Islet of Langerhans (tissue), 1 donor: ENCODE data around the gene CLC.
"Not testable (repeated sequence)": the region's sequence is repeated elsewhere in the genome, so short reads cannot be mapped to it uniquely, and the experiment has no call there.

ENCODE experiments used
- FAIRE-seq: peaks from one replicate; lab custom pipeline; 2011; peaks lifted over from hg19 to GRCh38; lab: Jason Lieb, UNC

CLC gene

GRCh38 chr19:39728040-39728439 lies 9.8 kb downstream of the CLC start:
- no peak for FAIRE-seq

DNA sequence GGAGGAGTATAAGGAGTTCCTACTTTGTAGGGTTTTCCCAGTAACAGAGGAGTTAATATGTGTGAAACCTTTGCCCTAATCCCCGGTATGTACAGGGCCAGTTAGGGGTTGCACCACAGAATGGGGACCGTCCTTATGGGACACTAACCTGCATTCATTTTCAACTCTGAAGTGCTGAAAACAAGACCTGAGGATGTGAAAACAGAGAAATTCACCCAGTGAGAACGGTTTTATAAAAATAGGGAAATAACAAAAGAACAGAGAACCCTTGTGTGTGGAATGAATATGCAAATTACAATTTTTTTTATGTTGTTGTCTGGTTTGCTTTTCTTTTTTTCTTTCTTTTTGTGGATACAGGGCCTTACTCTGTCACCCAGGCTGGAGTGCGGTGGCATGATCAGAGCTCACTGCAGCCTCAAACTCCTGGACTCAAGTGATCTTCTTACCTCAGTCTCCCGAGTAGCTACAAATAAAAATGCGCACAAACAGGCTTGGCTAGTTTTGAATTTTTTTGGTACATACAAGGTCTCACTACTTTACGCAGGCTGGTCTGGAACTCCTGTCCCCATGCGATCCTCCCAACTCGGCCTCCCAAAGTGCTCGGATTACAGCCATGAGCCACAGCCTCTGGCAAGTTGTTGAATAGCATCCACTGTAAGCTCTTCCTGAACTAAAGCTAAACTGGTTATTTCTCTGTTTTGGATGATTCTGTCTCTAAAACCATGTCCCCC lies 10.6 kb downstream of the CLC start:
- FAIRE-seq = no peak

DNA sequence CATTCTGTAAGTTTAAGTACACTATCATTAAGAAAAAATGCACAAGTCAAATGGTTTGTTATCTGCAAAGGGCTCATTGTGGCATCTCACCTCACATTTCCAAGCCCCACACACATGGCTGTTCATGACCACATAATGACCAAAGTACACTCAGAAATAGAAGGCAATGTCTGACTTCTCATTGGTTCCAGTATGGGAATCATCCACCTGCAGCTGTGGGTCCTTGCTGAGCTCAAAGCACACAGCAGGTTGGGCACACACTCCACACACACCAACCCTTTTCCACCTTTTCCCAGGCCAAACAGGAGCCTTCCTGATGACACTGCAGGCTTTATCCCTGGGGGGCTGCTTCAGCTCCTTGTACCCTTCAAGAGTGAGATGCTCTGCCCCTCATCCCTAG lies 11.8 kb downstream of the CLC start:
- FAIRE-seq = no peak

DNA sequence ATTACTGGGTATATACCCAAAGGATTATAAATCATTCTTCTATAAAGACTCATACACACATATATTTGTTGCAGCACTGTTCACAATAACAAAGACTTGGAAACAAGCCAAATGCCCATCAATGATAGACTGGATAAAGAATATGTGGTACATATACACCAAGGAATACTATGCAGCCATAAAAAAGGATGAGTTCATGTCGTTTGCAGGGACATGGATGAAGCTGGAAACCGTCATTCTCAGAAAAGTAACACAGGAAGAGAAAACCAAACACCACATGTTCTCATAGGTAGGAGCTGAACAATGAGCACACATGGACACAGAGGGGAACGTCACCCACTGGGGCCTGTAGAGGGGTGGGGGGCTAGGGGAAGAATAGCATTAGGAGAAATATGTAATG lies 17.7 kb downstream of the CLC start:
- not testable (repeated sequence) for FAIRE-seq

GRCh38 chr19:39710333-39710890 lies 27.4 kb downstream of the CLC start:
- FAIRE-seq = no peak

DNA sequence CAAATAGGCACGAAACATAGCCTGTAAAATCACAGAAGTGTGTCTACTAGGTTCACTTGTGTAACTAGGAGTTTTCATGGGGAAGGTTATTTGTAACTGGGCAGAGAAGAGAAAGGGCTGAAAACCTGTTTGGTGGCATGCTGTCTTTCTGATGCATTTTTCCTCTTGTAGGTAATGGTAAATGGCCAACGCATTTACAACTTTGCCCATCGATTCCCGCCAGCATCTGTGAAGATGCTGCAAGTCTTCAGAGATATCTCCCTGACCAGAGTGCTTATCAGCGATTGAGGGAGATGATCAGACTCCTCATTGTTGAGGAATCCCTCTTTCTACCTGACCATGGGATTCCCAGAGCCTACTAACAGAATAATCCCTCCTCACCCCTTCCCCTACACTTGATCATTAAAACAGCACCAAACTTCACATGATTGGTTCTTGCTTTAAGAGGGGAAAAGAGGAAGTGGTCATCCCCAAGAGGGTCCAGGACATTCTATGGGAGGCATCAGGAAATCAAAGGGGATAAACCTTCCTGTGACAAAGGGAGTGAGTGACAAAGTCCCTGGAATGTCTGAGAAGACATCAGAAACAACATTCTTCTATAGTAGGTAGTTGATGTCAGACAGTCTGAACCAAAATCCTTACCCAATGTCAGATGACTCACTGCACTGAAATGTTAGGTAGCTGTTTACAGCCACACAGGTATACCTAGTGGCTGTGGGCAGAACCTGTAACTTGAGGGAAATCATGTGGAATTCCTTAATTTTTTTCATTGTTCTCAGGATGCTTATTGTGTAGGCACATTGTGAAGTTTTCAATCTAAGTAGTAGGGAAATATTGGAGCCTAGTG lies 28.6 kb downstream of the CLC start:
- no peak for FAIRE-seq

GRCh38 chr19:39708594-39708993 lies 29.2 kb downstream of the CLC start:
- FAIRE-seq = no peak

DNA sequence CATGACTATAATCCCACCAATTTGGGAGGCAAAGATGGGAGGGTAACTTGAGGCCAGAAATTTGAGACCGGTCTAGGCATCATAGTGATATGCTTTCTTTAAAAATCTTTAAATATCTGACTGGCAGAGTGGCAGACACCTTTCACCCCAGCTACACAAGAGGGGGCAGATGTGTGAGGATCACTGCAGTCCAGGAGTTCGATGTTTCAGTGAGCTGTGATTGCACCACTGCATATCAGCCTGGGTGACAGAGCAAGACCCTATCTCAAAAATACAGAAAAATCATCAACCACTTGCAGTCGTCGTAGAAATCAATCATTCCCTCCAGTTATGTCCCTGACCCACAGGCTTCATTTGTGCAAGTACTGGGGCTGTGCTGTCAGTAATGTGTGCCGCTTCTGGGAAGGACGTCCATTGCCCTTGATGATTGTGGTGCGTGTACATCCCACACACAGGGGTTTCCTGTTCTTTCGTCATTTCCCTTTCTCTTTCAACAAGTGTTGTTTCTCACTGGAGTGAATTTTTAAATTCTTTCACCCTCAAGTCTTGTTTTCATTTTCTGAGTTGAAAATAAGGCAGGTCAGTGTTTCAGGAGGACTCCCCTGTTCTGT lies 32.1 kb downstream of the CLC start:
- FAIRE-seq = no peak

- FAIRE-seq = no peak
These were observed 33.4 kb downstream of the CLC start, which contains the start of gene LGALS14 for GRCh38 chr19:39704181-39705044. LGALS14 (plus strand) TSS chr19:39704481; CDS start chr19:39704529, 48 bp downstream.

GRCh38 chr19:39701291-39701690 lies 36.5 kb downstream of the CLC start:
- no peak for FAIRE-seq

DNA sequence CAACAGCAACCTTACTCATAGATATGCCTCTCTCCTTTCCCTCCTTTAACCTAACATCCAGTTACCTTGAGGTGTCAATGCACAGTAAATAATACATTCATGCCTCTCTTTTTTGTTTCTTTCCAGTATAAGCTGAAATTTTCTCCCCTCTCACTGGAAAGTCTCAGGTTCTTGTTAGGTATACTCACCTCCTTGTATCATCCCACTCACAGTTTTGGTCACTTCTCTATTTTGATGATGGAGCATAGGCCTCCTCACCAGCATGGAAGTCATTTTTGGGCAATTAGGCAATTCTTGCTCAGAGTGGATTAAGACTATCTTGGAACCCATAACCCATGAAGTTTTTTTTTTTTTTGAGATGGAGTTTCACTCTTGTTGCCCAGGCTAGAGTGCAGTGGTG lies 39.3 kb downstream of the CLC start:
- no peak for FAIRE-seq

GRCh38 chr19:39696387-39696786 lies 41.4 kb downstream of the CLC start:
- no peak for FAIRE-seq

- no peak for FAIRE-seq
These were observed 42.1 kb downstream of the CLC start for GRCh38 chr19:39695759-39696158.

- FAIRE-seq = no peak
These were observed 45.0 kb downstream of the CLC start for GRCh38 chr19:39692822-39693221.

GRCh38 chr19:39692166-39692565 lies 45.7 kb downstream of the CLC start:
- no peak for FAIRE-seq

GRCh38 chr19:39688637-39689036 lies 49.2 kb downstream of the CLC start:
- not testable (repeated sequence) for FAIRE-seq

DNA sequence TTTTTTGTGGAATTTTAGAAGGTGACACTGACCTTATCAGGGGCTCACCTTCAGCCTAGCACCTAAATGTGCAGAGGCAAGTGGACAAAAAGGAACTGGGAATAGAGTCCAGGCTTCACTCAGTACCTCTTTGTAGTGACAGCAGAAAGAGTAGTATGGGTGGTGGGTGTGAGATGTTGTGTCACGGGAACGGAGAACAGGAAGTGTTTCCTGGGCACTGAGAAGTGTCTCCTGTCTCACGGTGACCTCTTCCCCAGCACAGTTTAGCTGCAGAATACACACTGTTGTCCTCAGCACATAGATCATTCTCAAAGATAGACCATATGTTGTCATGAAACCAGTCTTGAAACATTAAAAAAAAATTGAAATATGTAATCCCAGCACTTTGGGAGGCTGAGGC lies 51.1 kb downstream of the CLC start:
- FAIRE-seq = no peak

GRCh38 chr19:39684267-39684666 lies 53.6 kb downstream of the CLC start:
- FAIRE-seq = no peak

DNA sequence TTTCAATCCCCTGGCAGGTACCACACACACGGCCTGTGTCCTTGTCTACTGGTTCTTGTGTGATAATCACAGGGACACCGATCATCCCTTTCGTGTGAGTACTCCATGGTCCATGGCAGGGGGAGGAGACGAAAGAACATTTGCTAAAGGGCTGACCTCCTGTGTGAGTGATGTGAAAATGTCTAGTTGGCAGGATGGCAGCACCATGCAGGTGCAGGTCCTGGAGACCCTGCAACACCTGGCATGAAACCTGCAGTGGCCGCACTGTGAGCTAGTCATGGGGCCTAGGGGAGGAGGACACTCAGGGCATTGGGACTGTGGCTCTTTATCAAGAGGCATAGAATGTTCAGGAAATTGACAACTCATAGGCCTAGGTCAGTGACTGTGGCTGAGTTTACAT lies 56.4 kb downstream of the CLC start:
- no peak for FAIRE-seq
